ENCODE measurements around the gene GPR15. TPM values are rescaled to one million over a fixed set of nuclear protein-coding genes. Genes with fewer than 3 reads are reported as not detected.

The GPR15 gene
- total RNA-seq, 1 donor from 2014 or later: 2.5 TPM

DNA sequence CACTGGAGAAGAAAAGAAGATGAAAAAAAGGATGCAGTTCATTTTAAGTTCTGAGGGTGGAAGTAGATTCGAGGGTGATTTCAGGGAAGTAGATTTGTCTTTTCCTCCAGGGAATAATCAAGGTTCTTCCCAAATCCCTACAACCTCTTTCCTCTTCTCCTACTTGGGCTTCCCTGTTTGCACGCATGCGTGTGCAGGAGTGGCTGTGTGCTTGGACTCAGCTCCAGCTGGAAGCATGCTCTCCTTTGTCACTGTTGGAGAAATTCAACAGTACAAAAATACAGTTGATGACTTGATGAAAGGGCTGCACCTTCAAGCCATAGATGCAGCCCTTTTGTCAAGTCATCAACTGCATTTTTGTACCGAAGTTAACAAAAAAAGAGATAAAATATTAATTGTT lies 30.5 kb upstream of the GPR15 start:
- intact Hi-C loops (cut with DNase I): no loop called here
- H3K4me1 ChIP-seq: no peaks in the 10 kb centered on the region
- H3K27me3 ChIP-seq: no peaks in the 10 kb centered on the region
- DNase-seq (no peak), ATAC-seq (no peak)
- H3K36me3 ChIP-seq: no peaks in the 10 kb centered on the region
- no peak overlapping the region for H3K4me3 ChIP-seq
- H3K27ac ChIP-seq: no peak overlapping the region
- TF ChIP-seq, protein P1, sequence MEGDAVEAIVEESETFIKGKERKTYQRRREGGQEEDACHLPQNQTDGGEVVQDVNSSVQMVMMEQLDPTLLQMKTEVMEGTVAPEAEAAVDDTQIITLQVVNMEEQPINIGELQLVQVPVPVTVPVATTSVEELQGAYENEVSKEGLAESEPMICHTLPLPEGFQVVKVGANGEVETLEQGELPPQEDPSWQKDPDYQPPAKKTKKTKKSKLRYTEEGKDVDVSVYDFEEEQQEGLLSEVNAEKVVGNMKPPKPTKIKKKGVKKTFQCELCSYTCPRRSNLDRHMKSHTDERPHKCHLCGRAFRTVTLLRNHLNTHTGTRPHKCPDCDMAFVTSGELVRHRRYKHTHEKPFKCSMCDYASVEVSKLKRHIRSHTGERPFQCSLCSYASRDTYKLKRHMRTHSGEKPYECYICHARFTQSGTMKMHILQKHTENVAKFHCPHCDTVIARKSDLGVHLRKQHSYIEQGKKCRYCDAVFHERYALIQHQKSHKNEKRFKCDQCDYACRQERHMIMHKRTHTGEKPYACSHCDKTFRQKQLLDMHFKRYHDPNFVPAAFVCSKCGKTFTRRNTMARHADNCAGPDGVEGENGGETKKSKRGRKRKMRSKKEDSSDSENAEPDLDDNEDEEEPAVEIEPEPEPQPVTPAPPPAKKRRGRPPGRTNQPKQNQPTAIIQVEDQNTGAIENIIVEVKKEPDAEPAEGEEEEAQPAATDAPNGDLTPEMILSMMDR (IDR thresholded peaks at IDR 0.05): no peak
- no peaks in the 10 kb centered on the region for H3K9me3 ChIP-seq

DNA sequence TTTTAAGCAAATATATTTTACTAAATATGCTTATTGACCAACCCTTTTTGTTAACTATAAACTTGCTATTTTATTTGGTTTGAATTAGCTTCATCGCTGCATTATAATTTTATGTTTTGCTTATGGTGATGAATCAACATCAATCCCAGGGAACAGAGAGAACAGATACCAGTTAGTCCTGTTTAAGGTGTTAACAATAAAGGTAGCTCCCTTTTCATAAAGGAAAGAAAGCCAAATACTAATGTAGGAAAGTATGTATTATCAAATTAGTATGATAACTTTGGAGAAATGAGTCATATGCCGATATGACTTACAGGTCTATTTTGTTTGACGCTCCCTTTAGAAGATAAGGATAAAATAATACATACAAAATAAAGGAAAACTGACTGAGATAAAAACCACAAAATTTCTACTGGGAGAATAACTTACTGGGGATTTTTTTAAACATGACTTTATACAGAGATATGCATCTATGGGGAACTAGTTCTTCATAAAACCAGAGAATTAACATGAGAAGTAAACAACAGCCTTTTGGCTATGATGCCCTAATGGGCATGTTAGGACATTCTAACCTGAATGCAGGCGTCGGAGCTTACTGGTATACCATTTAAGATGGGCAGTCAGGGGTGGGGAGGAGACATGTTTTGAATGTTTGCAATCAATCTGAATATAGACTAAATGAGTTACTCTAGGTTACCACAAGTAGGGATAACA lies 29.8 kb upstream of the GPR15 start:
- Histone ChIP-seq H3K36me3 (no peaks in the 10 kb centered on the region), H3K4me1 (no peaks in the 10 kb centered on the region), H3K4me3 (no peak overlapping the region), H3K9me3 (no peaks in the 10 kb centered on the region), H3K27ac (no peak overlapping the region), H3K27me3 (no peaks in the 10 kb centered on the region)
- no peak for ATAC-seq
- TF ChIP-seq, protein P1 (IDR thresholded peaks at IDR 0.05): no peak
- DNase-seq: no peak
- intact Hi-C loops (cut with DNase I): no loop called here

DNA sequence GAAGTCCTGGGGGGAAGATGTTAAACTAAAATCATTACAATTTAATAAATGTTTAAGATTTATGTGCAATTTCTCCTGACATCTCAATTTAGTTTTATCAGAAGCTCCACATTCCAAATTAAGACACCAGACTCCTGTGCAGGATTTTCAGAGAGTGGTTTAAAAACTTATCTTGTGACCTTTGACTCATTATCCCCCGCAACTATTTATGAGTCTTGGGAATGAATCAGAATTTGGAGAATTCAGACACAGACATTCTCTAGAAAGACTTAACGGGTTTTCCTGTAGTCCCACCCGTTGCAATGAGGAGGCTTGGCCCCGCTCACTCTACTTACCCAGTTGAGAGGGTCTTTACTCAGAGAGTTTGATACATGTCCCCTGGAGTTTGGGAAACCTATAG lies 27.2 kb upstream of the GPR15 start:
- Histone ChIP-seq H3K36me3 (no peaks in the 10 kb centered on the region), H3K27me3 (no peaks in the 10 kb centered on the region), H3K9me3 (no peaks in the 10 kb centered on the region), H3K27ac (no peak overlapping the region), H3K4me3 (no peak overlapping the region), H3K4me1 (no peaks in the 10 kb centered on the region)
- no peak for ATAC-seq
- intact Hi-C loops (cut with DNase I): no loop called here
- DNase-seq: no peak
- TF ChIP-seq, protein P1 (IDR thresholded peaks at IDR 0.05): no peak

DNA sequence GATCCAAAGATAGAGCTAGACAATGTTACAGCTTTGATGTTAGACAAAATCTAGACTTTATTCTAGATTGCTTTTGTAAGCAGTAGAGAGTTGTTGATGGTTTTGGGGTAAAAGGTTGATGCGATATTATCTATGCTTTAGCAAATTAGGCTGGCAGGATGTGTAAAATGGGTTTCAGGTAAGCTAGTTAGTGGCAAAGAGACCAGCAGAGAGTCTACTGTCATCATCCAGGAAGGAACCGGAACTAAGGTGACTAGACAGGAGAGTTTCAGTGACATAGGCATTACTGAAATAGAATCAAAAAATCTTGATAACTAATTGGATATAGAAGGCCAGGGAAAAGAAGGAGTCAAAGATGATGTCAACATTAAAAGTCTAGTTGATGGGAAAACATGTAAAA lies 23.2 kb upstream of the GPR15 start:
- no peak for DNase-seq
- intact Hi-C loops (cut with DNase I): no loop called here
- no peak overlapping the region for H3K4me3 ChIP-seq
- TF ChIP-seq, protein P1 (IDR thresholded peaks at IDR 0.05): no peak
- H3K36me3 ChIP-seq: peaks cover 5% of the 10 kb centered on the region
- no peaks in the 10 kb centered on the region for H3K4me1 ChIP-seq
- no peaks in the 10 kb centered on the region for H3K9me3 ChIP-seq
- no peaks in the 10 kb centered on the region for H3K27me3 ChIP-seq
- ATAC-seq: no peak
- no peak overlapping the region for H3K27ac ChIP-seq

DNA sequence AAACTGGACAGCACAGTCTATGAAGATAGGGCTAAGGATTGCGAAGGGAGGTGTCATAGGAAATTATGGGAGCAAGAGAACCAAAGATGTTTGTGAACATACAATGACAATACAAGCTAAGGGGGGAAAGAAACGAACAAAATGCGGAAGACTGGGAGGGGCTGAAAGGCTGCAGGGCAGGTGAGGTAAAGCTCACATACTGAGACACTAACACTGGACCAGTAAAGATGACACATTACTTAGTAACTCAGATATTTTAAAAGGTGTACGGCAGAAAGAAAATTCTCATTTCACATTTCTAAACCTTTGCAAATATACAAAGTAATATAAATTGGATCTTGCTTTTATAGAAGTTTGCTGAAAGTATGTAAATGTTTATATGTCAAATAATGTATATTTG lies 19.2 kb upstream of the GPR15 start:
- H3K27me3 ChIP-seq: no peaks in the 10 kb centered on the region
- no peaks in the 10 kb centered on the region for H3K4me1 ChIP-seq
- intact Hi-C loops (cut with DNase I): no loop called here
- TF ChIP-seq, protein P1 (IDR thresholded peaks at IDR 0.05): no peak
- no peak for DNase-seq
- ATAC-seq: no peak
- H3K27ac ChIP-seq: no peak overlapping the region
- H3K36me3 ChIP-seq: peaks cover 41% of the 10 kb centered on the region
- no peak overlapping the region for H3K4me3 ChIP-seq
- no peaks in the 10 kb centered on the region for H3K9me3 ChIP-seq

DNA sequence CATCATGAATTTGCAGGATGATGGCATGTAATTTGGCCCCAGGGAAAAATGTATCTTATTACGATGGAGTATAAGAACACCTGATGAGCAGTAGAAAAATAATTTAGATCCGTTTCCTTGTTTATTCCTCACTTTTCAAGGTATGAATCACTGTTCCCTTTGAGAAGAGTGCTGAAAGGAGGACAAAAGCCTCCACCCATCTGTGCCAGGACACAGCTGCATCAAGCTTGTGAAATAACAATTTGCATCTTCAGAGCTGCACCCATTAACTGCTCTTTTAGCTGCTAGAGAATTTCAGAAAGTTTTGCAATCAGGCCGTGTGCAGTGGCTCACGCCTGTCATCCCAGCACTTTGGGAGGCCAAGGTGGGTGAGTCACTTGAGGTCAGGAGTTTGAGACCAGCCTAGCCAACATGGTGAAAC lies 18.7 kb upstream of the GPR15 start:
- no peak for ATAC-seq
- peaks cover 43% of the 10 kb centered on the region for H3K36me3 ChIP-seq
- no peak for DNase-seq

More for the DNA sequence above, 18.7 kb upstream of the GPR15 start:
- H3K27me3 ChIP-seq: no peaks in the 10 kb centered on the region
- H3K4me3 ChIP-seq: no peak overlapping the region
- no peaks in the 10 kb centered on the region for H3K9me3 ChIP-seq
- no peaks in the 10 kb centered on the region for H3K4me1 ChIP-seq
- TF ChIP-seq, protein P1 (IDR thresholded peaks at IDR 0.05): no peak
- intact Hi-C loops (cut with DNase I): no loop called here
- H3K27ac ChIP-seq: no peak overlapping the region
